ENCODE measurements around the gene PITPNC1.
"Not testable (repeated sequence)": the region's sequence is repeated elsewhere in the genome, so short reads cannot be mapped to it uniquely, and the experiment has no call there.

Gene PITPNC1

DNA sequence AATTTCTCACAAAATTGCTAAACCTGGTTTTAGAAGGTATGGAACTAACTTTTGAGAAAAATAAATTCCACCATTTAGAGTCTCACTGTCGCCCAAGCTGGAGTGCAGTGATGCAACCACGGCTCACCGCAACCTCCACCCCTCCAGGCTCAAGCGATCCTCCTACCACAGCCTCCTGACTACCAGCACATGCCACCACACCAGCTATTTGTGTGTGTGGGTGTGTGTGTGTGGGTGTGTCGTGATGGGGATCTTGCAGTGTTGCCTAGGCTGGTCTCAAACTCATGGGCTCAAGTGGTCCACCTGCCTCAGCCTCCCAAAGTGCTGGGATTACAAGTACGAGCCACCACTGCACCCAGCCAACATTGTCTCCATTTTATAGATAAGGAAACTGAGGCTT is 269.4 kb downstream of the PITPNC1 start:
- TF ChIP-seq YY1 (IDR thresholded peaks at IDR 0.05; ENCODE audit: insufficient read depth, insufficient read length) (no peak), ZNF274 (IDR thresholded peaks at IDR 0.05; ENCODE audit: low read depth, low read length) (no peak), SUZ12 (IDR thresholded peaks at IDR 0.05; ENCODE audit: extremely low read depth, insufficient read depth, insufficient read length) (no peak)
- Histone ChIP-seq H3K9me3 (ENCODE audit: insufficient read depth, low read length) (no peaks in the 10 kb centered on the region), H3K36me3 (ENCODE audit: insufficient read depth, insufficient read length, low read length) (no peaks in the 10 kb centered on the region), H3K27me3 (ENCODE audit: insufficient read depth, insufficient read length) (no peaks in the 10 kb centered on the region), H3K4me1 (ENCODE audit: insufficient read depth, insufficient read length) (peaks cover 4% of the 10 kb centered on the region), H3K4me3 (ENCODE audit: insufficient read length, low read depth) (no peak overlapping the region), H3K9ac (ENCODE audit: insufficient read length, low read depth) (no peak overlapping the region)
- no peak for DNase-seq (ENCODE audit: low read depth, low spot score)

GRCh38 chr17:67647482-67647881 is 270.4 kb downstream of the PITPNC1 start:
- no peak overlapping the region for H3K9ac ChIP-seq (ENCODE audit: insufficient read length, low read depth)
- DNase-seq (ENCODE audit: low read depth, low spot score) = no peak
- TF ChIP-seq ZNF274 (IDR thresholded peaks at IDR 0.05; ENCODE audit: low read depth, low read length) = no peak
- TF ChIP-seq SUZ12 (IDR thresholded peaks at IDR 0.05; ENCODE audit: extremely low read depth, insufficient read depth, insufficient read length) = no peak
- TF ChIP-seq YY1 (IDR thresholded peaks at IDR 0.05; ENCODE audit: insufficient read depth, insufficient read length) = no peak

DNA sequence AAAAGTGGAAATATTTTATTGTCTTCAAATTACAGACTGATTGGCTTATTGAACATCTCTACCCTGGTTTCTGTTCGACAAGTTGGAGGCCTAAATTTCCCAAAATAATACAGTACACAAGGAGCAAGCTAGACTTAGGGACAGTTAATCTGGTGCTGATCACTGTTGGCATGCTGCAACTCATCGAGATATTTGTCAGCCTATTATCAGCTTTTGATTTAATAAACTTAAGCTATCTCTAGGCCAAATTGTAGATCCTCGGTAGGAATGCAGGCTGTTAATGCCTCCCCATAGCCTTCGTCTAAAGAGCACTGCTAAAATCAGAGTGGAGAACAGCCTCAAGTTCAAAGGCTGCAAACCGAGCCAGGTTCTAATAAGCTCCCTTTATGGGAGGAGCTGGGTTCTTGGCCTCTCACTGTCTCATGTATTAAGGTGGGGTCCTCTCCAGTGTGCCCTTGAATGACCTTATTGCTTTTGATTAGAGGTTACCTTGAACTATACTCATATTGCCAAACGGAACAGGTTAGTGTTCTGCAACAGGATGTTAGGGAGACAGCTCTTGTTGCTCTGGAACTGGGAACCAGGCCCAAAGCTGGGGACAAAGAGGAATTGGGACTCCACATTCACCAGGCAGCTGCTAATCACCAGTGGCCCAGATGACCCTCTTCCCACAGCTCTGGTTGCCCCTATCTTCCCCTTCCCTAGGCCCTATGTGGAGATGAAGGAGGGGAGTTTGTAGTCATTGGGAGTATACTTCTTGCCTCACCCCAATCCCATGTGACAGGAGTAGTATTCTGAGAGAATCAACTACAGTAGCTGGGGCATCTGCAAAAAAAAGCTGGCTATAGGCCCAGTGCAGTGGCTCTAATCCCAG is 271.2 kb downstream of the PITPNC1 start:
- Histone ChIP-seq H3K4me3 (ENCODE audit: insufficient read length, low read depth) (no peak overlapping the region), H3K9me3 (ENCODE audit: insufficient read depth, low read length) (no peaks in the 10 kb centered on the region), H3K4me1 (ENCODE audit: insufficient read depth, insufficient read length) (peaks cover 4% of the 10 kb centered on the region), H3K27me3 (ENCODE audit: insufficient read depth, insufficient read length) (no peaks in the 10 kb centered on the region), H3K36me3 (ENCODE audit: insufficient read depth, insufficient read length, low read length) (no peaks in the 10 kb centered on the region), H3K9ac (ENCODE audit: insufficient read length, low read depth) (no peak overlapping the region)
- no peak for DNase-seq (ENCODE audit: low read depth, low spot score)
- TF ChIP-seq YY1 (IDR thresholded peaks at IDR 0.05; ENCODE audit: insufficient read depth, insufficient read length) (no peak), ZNF274 (IDR thresholded peaks at IDR 0.05; ENCODE audit: low read depth, low read length) (no peak), SUZ12 (IDR thresholded peaks at IDR 0.05; ENCODE audit: extremely low read depth, insufficient read depth, insufficient read length) (no peak)

More at GRCh38 chr17:67647482-67647881, 270.4 kb downstream of the PITPNC1 start:
- no peaks in the 10 kb centered on the region for H3K27me3 ChIP-seq (ENCODE audit: insufficient read depth, insufficient read length)
- peaks cover 4% of the 10 kb centered on the region for H3K4me1 ChIP-seq (ENCODE audit: insufficient read depth, insufficient read length)
- no peak overlapping the region for H3K4me3 ChIP-seq (ENCODE audit: insufficient read length, low read depth)
- no peaks in the 10 kb centered on the region for H3K9me3 ChIP-seq (ENCODE audit: insufficient read depth, low read length)
- no peaks in the 10 kb centered on the region for H3K36me3 ChIP-seq (ENCODE audit: insufficient read depth, insufficient read length, low read length)

DNA sequence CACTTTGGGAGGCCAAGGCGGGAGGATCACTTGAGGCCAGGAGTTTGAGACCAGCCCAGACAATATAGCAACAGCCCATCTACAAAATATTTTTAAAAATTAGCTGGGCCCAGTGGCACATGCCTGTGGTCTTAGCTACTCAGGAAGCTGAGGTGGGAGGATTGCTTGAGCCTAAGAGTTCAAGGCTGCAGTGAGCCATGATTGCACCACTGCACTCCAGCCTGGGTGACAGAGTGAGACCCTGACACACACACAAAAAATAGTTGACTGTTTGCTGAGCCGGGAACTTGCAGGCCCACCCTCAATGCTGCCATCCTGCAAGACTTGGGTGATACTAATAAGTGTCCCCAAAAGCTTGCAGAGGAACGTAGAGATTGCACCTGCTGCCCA is 271.8 kb downstream of the PITPNC1 start:
- H3K4me1 ChIP-seq (ENCODE audit: insufficient read depth, insufficient read length); H3K9ac ChIP-seq (ENCODE audit: insufficient read length, low read depth); DNase-seq (ENCODE audit: low read depth, low spot score); H3K36me3 ChIP-seq (ENCODE audit: insufficient read depth, insufficient read length, low read length); H3K9me3 ChIP-seq (ENCODE audit: insufficient read depth, low read length); H3K27me3 ChIP-seq (ENCODE audit: insufficient read depth, insufficient read length); H3K4me3 ChIP-seq (ENCODE audit: insufficient read length, low read depth): not testable (repeated sequence)

GRCh38 chr17:67649891-67650290 is 272.8 kb downstream of the PITPNC1 start:
- Histone ChIP-seq H3K4me3 (ENCODE audit: insufficient read length, low read depth) (no peak overlapping the region), H3K36me3 (ENCODE audit: insufficient read depth, insufficient read length, low read length) (no peaks in the 10 kb centered on the region), H3K27me3 (ENCODE audit: insufficient read depth, insufficient read length) (no peaks in the 10 kb centered on the region), H3K4me1 (ENCODE audit: insufficient read depth, insufficient read length) (peaks cover 4% of the 10 kb centered on the region), H3K9ac (ENCODE audit: insufficient read length, low read depth) (no peak overlapping the region), H3K9me3 (ENCODE audit: insufficient read depth, low read length) (no peaks in the 10 kb centered on the region)
- TF ChIP-seq SUZ12 (IDR thresholded peaks at IDR 0.05; ENCODE audit: extremely low read depth, insufficient read depth, insufficient read length) (no peak), YY1 (IDR thresholded peaks at IDR 0.05; ENCODE audit: insufficient read depth, insufficient read length) (no peak), ZNF274 (IDR thresholded peaks at IDR 0.05; ENCODE audit: low read depth, low read length) (no peak)
- DNase-seq (ENCODE audit: low read depth, low spot score) = no peak

DNA sequence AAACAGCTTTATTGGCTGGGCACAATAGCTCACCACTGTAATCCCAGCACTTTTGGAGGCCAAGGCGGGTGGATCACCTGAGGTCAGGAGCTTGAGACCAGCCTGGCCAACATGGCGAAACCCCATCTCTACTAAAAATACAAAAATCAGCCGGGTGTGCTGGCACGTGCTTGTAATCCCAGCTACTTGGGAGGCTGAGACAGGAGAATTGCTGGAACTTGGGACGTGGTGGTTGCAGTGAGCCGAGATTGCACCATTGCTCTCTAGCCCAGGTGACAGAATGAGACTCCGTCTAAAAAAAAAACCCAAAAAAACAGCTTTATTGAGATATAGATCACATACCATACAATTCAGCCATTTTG is 274.1 kb downstream of the PITPNC1 start:
- not testable (repeated sequence) for H3K4me1 ChIP-seq (ENCODE audit: insufficient read depth, insufficient read length); H3K36me3 ChIP-seq (ENCODE audit: insufficient read depth, insufficient read length, low read length); H3K9ac ChIP-seq (ENCODE audit: insufficient read length, low read depth); H3K4me3 ChIP-seq (ENCODE audit: insufficient read length, low read depth); H3K9me3 ChIP-seq (ENCODE audit: insufficient read depth, low read length); DNase-seq (ENCODE audit: low read depth, low spot score); H3K27me3 ChIP-seq (ENCODE audit: insufficient read depth, insufficient read length)

GRCh38 chr17:67652433-67652832 is 275.4 kb downstream of the PITPNC1 start:
- H3K9me3 ChIP-seq (ENCODE audit: insufficient read depth, low read length) = peaks cover 3% of the 10 kb centered on the region; the same call in 1 of the 2 replicates
- TF ChIP-seq YY1 (IDR thresholded peaks at IDR 0.05; ENCODE audit: insufficient read depth, insufficient read length) (no peak), ZNF274 (IDR thresholded peaks at IDR 0.05; ENCODE audit: low read depth, low read length) (no peak), SUZ12 (IDR thresholded peaks at IDR 0.05; ENCODE audit: extremely low read depth, insufficient read depth, insufficient read length) (no peak)
- no peak for DNase-seq (ENCODE audit: low read depth, low spot score)
- no peaks in the 10 kb centered on the region for H3K27me3 ChIP-seq (ENCODE audit: insufficient read depth, insufficient read length)
- no peak overlapping the region for H3K9ac ChIP-seq (ENCODE audit: insufficient read length, low read depth)
- no peaks in the 10 kb centered on the region for H3K36me3 ChIP-seq (ENCODE audit: insufficient read depth, insufficient read length, low read length)
- no peak overlapping the region for H3K4me3 ChIP-seq (ENCODE audit: insufficient read length, low read depth)
- H3K4me1 ChIP-seq (ENCODE audit: insufficient read depth, insufficient read length) = peaks cover 4% of the 10 kb centered on the region
